GM23338 (cell line): ENCODE data around the gene GJC2. TPM values are rescaled to one million over a fixed set of nuclear protein-coding genes. Genes with fewer than 3 reads are reported as not detected.

Source experiments
- ATAC-seq: fragments of 200-7000 bp; cut with Tn5 transposase; 3 replicates; pipeline ENCODE4 v1.9.1; 2020
- DNase-seq: peaks from one replicate; pipeline ENCODE4 v3.0.0-alpha.2; 2015; ENCODE audit warnings: low spot score
- H2AFZ ChIP-seq: fragments of 200-600 bp; sonication (generic); 2 replicates; pipeline ENCODE4 v1.8.0; 2016; ENCODE audit warnings: antibody characterized with exemption, mild to moderate bottlenecking, moderate library complexity
- H3F3A ChIP-seq: fragments of 200-600 bp; sonication (generic); replicated peaks from 2 replicates; pipeline ENCODE4 v1.8.0; 2017; ENCODE audit warnings: antibody characterized with exemption, mixed run types, low read depth
- H3K27ac ChIP-seq: fragments of 200-600 bp; sonication (generic); 2 replicates; pipeline ENCODE4 v1.6.1; 2016; ENCODE audit warnings: low read depth
- H3K27me3 ChIP-seq: fragments of 200-600 bp; sonication (generic); 2 replicates; pipeline ENCODE4 v1.8.0; 2016; ENCODE audit warnings: mild to moderate bottlenecking, mixed run types, moderate library complexity; ENCODE audit not compliant: insufficient read depth
- H3K36me3 ChIP-seq: fragments of 200-600 bp; sonication (generic); 2 replicates; pipeline ENCODE4 v1.8.0; 2016; ENCODE audit warnings: mild to moderate bottlenecking; ENCODE audit not compliant: insufficient read depth
- H3K4me1 ChIP-seq: fragments of 200-600 bp; sonication (generic); 2 replicates; pipeline ENCODE4 v1.8.0; 2016; ENCODE audit warnings: mild to moderate bottlenecking, moderate library complexity; ENCODE audit not compliant: insufficient read depth
- H3K4me2 ChIP-seq: fragments of 200-600 bp; sonication (generic); 2 replicates; pipeline ENCODE4 v1.7.1; 2017; ENCODE audit warnings: mixed run types
- H3K4me3 ChIP-seq: fragments of 200-600 bp; sonication (generic); 2 replicates; pipeline ENCODE4 v1.6.1; 2016; ENCODE audit warnings: mixed run types
- H3K79me2 ChIP-seq: fragments of 200-600 bp; sonication (generic); replicated peaks from 2 replicates; pipeline ENCODE4 v1.8.0; 2017; ENCODE audit warnings: mild to moderate bottlenecking; ENCODE audit not compliant: insufficient read depth
- H3K9me2 ChIP-seq: fragments of 200-600 bp; sonication (generic); 2 replicates; pipeline ENCODE4 v1.8.0; 2017; ENCODE audit not compliant: insufficient read depth
- H4K20me1 ChIP-seq: fragments of 200-600 bp; sonication (generic); replicated peaks from 2 replicates; pipeline ENCODE4 v1.8.0; 2017; ENCODE audit warnings: mild to moderate bottlenecking; ENCODE audit not compliant: insufficient read depth
- H3K27ac Mint-ChIP-seq: 2 replicates; pipeline ENCODE4 v1.8.0; 2020; ENCODE audit warnings: inconsistent platforms, mild to moderate bottlenecking, moderate library complexity, mixed read lengths
- H3K27me3 Mint-ChIP-seq: 3 replicates; pipeline ENCODE4 v1.8.0; 2022; ENCODE audit warnings: low read depth, mild to moderate bottlenecking, moderate library complexity, mixed read lengths, inconsistent platforms; ENCODE audit not compliant: insufficient read depth, poor library complexity
- H3K36me3 Mint-ChIP-seq: 3 replicates; pipeline ENCODE4 v1.8.0; 2021; ENCODE audit warnings: low read depth, mild to moderate bottlenecking, inconsistent platforms, moderate library complexity, mixed read lengths
- H3K4me1 Mint-ChIP-seq: 3 replicates; pipeline ENCODE4 v1.8.0; 2020; ENCODE audit warnings: mild to moderate bottlenecking, inconsistent platforms, mixed read lengths
- H3K4me3 Mint-ChIP-seq: 3 replicates; pipeline ENCODE4 v1.8.0; 2021; ENCODE audit warnings: moderate library complexity, mild to moderate bottlenecking, inconsistent platforms, mixed read lengths
- H3K9me3 Mint-ChIP-seq: 3 replicates; pipeline ENCODE4 v1.8.0; 2020; ENCODE audit warnings: moderate library complexity, mild to moderate bottlenecking, inconsistent platforms, mixed read lengths
- CREB1 ChIP-seq: fragments of 250-450 bp; sonication (Bioruptor Pico); IDR thresholded peaks from 2 replicates; pipeline ENCODE4 v1.5.0; 2020; ENCODE audit warnings: low read depth, mild to moderate bottlenecking, moderate library complexity
- EZH2 ChIP-seq: fragments of 200-600 bp; sonication (generic); IDR thresholded peaks from one replicate; pipeline ENCODE4 v1.8.0; 2017; ENCODE audit warnings: antibody characterized with exemption, mild to moderate bottlenecking, low read depth; ENCODE audit not compliant: unreplicated experiment
- EZH2phosphoT487 ChIP-seq: fragments of 200-600 bp; sonication (generic); IDR thresholded peaks from one replicate; pipeline ENCODE4 v1.8.1; 2018; ENCODE audit warnings: antibody characterized with exemption; ENCODE audit not compliant: unreplicated experiment
- JUNB ChIP-seq: IDR thresholded peaks from one replicate; pipeline ENCODE4 v1.6.1; 2016; ENCODE audit warnings: antibody characterized with exemption; ENCODE audit not compliant: unreplicated experiment
- NANOG ChIP-seq: IDR thresholded peaks from 2 replicates; pipeline ENCODE4 v1.6.1; 2016; ENCODE audit warnings: antibody characterized with exemption, borderline replicate concordance
- POLR2AphosphoS5 ChIP-seq: IDR thresholded peaks from 2 replicates; pipeline ENCODE4 v1.6.1; 2016; ENCODE audit warnings: antibody characterized with exemption, low read depth
- STAT1 ChIP-seq: IDR thresholded peaks from one replicate; pipeline ENCODE4 v1.6.1; 2016; ENCODE audit warnings: antibody characterized with exemption; ENCODE audit not compliant: unreplicated experiment
- ZNF114 ChIP-seq: fragments of 250-450 bp; sonication (Bioruptor Pico); IDR thresholded peaks from 2 replicates; pipeline ENCODE4 v1.5.0; 2020; ENCODE audit warnings: mild to moderate bottlenecking, moderate library complexity
- ZNF331 ChIP-seq: fragments of 250-450 bp; sonication (Bioruptor Pico); IDR thresholded peaks from 2 replicates; pipeline ENCODE4 v1.5.0; 2020; ENCODE audit warnings: low read depth, mild to moderate bottlenecking, moderate library complexity
- polyA plus RNA-seq: library from polyadenylated mRNA; unstranded; fragments of >200 nt; fragmentation: Nextera tagmentation; extraction: Ambion mirVana; gene quantifications from 2 replicates; pipeline ENCODE4 v1.2.1, GENCODE V29; 2016
- total RNA-seq: library from RNA; depleted of rRNA; stranded (reverse); fragments of >200 nt; shearing (Covaris generic); gene quantifications from 2 replicates; pipeline ENCODE4 v1.2.3, GENCODE V29; 2014
- TF ChIP-seq, protein P1 (sequence below): IDR thresholded peaks from 2 replicates; pipeline ENCODE4 v1.6.1; 2016; ENCODE audit warnings: antibody characterized with exemption
- TF ChIP-seq, protein P2 (sequence below), 2 experiments: fragments of 200-600 bp in 1 of 2; sonication (generic) in 1 of 2; conservative IDR thresholded peaks; 2 replicates each; pipeline versions ENCODE4 v1.5.1 to v1.6.1; 2016 to 2017; ENCODE audit warnings: antibody characterized with exemption in 2 of 2, low read depth in 2 of 2, mild to moderate bottlenecking in 2 of 2, moderate library complexity in 1 of 2
- TF ChIP-seq, protein P3 (sequence below): fragments of 250-450 bp; sonication (Bioruptor Pico); IDR thresholded peaks from 2 replicates; pipeline ENCODE4 v1.5.0; 2020; ENCODE audit warnings: mild to moderate bottlenecking, moderate library complexity
- TF ChIP-seq, protein P4 (sequence below): IDR thresholded peaks from one replicate; pipeline ENCODE4 v1.6.1; 2018; ENCODE audit warnings: antibody characterized with exemption; ENCODE audit not compliant: unreplicated experiment

Gene GJC2
- total and polyA plus RNA-seq, 2 experiments from 2014 or later: 0.15 to 1.2 TPM

DNA sequence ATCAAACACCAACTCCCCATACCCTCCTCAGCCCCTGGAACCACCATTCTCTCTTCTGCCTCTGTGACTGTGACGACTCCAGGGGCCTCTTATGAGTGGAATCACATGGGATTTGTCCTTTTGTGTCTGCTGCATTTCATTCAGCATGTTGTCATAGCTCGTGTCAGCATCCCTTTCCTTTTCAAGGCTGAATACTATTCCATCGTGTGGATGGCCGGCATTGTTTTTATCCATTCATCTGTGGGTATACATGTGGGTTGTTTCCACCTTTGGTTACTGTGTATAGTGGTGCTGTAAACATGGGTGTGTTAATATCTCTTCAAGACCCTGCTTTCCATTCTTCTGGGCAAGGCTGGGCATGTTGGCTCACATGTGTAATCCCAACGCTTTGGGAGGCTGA lies 41.0 kb downstream of the GJC2 start:
- Histone ChIP-seq H2AFZ (no peak overlapping the region), H3K9me2 (0 out of 2 replicates have a peak, but pooled peaks cover 3% of the 10 kb centered on the region), H3K79me2 (no peaks in the 10 kb centered on the region), H4K20me1 (no peaks in the 10 kb centered on the region), H3K27me3 (no peaks in the 10 kb centered on the region), H3K36me3 (no peaks in the 10 kb centered on the region), H3F3A (no peaks in the 10 kb centered on the region), H3K4me2 (no peak overlapping the region), H3K4me1 (no peaks in the 10 kb centered on the region), H3K4me3 (no peak overlapping the region), H3K27ac (no peak overlapping the region)
- TF ChIP-seq ZNF114 (no peak), EZH2phosphoT487 (no peak), EZH2 (no peak), POLR2AphosphoS5 (no peak), ZNF331 (no peak), STAT1 (no peak), JUNB (no peak), NANOG (no peak), CREB1 (CRISPR knock-in tag) (no peak)
- TF ChIP-seq, protein P1, sequence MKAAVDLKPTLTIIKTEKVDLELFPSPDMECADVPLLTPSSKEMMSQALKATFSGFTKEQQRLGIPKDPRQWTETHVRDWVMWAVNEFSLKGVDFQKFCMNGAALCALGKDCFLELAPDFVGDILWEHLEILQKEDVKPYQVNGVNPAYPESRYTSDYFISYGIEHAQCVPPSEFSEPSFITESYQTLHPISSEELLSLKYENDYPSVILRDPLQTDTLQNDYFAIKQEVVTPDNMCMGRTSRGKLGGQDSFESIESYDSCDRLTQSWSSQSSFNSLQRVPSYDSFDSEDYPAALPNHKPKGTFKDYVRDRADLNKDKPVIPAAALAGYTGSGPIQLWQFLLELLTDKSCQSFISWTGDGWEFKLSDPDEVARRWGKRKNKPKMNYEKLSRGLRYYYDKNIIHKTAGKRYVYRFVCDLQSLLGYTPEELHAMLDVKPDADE: no peak
- TF ChIP-seq, protein P2, sequence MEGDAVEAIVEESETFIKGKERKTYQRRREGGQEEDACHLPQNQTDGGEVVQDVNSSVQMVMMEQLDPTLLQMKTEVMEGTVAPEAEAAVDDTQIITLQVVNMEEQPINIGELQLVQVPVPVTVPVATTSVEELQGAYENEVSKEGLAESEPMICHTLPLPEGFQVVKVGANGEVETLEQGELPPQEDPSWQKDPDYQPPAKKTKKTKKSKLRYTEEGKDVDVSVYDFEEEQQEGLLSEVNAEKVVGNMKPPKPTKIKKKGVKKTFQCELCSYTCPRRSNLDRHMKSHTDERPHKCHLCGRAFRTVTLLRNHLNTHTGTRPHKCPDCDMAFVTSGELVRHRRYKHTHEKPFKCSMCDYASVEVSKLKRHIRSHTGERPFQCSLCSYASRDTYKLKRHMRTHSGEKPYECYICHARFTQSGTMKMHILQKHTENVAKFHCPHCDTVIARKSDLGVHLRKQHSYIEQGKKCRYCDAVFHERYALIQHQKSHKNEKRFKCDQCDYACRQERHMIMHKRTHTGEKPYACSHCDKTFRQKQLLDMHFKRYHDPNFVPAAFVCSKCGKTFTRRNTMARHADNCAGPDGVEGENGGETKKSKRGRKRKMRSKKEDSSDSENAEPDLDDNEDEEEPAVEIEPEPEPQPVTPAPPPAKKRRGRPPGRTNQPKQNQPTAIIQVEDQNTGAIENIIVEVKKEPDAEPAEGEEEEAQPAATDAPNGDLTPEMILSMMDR (conservative IDR thresholded peaks at IDR 0.05; ENCODE audit: low read depth in 2 of 2): no peak
- TF ChIP-seq, protein P3, sequence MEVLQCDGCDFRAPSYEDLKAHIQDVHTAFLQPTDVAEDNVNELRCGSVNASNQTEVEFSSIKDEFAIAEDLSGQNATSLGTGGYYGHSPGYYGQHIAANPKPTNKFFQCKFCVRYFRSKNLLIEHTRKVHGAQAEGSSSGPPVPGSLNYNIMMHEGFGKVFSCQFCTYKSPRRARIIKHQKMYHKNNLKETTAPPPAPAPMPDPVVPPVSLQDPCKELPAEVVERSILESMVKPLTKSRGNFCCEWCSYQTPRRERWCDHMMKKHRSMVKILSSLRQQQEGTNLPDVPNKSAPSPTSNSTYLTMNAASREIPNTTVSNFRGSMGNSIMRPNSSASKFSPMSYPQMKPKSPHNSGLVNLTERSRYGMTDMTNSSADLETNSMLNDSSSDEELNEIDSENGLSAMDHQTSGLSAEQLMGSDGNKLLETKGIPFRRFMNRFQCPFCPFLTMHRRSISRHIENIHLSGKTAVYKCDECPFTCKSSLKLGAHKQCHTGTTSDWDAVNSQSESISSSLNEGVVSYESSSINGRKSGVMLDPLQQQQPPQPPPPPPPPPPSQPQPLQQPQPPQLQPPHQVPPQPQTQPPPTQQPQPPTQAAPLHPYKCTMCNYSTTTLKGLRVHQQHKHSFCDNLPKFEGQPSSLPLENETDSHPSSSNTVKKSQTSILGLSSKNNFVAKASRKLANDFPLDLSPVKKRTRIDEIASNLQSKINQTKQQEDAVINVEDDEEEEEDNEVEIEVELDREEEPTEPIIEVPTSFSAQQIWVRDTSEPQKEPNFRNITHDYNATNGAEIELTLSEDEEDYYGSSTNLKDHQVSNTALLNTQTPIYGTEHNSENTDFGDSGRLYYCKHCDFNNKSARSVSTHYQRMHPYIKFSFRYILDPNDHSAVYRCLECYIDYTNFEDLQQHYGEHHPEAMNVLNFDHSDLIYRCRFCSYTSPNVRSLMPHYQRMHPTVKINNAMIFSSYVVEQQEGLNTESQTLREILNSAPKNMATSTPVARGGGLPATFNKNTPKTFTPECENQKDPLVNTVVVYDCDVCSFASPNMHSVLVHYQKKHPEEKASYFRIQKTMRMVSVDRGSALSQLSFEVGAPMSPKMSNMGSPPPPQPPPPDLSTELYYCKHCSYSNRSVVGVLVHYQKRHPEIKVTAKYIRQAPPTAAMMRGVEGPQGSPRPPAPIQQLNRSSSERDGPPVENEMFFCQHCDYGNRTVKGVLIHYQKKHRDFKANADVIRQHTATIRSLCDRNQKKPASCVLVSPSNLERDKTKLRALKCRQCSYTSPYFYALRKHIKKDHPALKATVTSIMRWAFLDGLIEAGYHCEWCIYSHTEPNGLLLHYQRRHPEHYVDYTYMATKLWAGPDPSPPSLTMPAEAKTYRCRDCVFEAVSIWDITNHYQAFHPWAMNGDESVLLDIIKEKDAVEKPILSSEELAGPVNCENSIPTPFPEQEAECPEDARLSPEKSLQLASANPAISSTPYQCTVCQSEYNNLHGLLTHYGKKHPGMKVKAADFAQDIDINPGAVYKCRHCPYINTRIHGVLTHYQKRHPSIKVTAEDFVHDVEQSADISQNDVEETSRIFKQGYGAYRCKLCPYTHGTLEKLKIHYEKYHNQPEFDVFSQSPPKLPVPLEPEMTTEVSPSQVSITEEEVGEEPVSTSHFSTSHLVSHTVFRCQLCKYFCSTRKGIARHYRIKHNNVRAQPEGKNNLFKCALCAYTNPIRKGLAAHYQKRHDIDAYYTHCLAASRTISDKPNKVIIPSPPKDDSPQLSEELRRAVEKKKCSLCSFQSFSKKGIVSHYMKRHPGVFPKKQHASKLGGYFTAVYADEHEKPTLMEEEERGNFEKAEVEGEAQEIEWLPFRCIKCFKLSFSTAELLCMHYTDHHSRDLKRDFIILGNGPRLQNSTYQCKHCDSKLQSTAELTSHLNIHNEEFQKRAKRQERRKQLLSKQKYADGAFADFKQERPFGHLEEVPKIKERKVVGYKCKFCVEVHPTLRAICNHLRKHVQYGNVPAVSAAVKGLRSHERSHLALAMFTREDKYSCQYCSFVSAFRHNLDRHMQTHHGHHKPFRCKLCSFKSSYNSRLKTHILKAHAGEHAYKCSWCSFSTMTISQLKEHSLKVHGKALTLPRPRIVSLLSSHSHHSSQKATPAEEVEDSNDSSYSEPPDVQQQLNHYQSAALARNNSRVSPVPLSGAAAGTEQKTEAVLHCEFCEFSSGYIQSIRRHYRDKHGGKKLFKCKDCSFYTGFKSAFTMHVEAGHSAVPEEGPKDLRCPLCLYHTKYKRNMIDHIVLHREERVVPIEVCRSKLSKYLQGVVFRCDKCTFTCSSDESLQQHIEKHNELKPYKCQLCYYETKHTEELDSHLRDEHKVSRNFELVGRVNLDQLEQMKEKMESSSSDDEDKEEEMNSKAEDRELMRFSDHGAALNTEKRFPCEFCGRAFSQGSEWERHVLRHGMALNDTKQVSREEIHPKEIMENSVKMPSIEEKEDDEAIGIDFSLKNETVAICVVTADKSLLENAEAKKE: no peak
- TF ChIP-seq, protein P4, sequence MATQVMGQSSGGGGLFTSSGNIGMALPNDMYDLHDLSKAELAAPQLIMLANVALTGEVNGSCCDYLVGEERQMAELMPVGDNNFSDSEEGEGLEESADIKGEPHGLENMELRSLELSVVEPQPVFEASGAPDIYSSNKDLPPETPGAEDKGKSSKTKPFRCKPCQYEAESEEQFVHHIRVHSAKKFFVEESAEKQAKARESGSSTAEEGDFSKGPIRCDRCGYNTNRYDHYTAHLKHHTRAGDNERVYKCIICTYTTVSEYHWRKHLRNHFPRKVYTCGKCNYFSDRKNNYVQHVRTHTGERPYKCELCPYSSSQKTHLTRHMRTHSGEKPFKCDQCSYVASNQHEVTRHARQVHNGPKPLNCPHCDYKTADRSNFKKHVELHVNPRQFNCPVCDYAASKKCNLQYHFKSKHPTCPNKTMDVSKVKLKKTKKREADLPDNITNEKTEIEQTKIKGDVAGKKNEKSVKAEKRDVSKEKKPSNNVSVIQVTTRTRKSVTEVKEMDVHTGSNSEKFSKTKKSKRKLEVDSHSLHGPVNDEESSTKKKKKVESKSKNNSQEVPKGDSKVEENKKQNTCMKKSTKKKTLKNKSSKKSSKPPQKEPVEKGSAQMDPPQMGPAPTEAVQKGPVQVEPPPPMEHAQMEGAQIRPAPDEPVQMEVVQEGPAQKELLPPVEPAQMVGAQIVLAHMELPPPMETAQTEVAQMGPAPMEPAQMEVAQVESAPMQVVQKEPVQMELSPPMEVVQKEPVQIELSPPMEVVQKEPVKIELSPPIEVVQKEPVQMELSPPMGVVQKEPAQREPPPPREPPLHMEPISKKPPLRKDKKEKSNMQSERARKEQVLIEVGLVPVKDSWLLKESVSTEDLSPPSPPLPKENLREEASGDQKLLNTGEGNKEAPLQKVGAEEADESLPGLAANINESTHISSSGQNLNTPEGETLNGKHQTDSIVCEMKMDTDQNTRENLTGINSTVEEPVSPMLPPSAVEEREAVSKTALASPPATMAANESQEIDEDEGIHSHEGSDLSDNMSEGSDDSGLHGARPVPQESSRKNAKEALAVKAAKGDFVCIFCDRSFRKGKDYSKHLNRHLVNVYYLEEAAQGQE: no peak
- ATAC-seq (no peak), DNase-seq (no peak)
- Mint-ChIP-seq H3K27me3 (peaks cover 6% of the 10 kb centered on the region), H3K9me3 (peaks cover 9% of the 10 kb centered on the region; the same call in 2 of the 3 replicates), H3K4me1 (no peaks in the 10 kb centered on the region; the same call in 2 of the 3 replicates), H3K27ac (no peak overlapping the region), H3K36me3 (no peaks in the 10 kb centered on the region), H3K4me3 (no peak overlapping the region)
